ENCODE data around the gene TCEA2.

TCEA2 gene

GRCh38 chr20:64062596-64063388 lies at the start of gene TCEA2:
Gene TCEA2 (plus strand): TSS chr20:64063198. CDS start chr20:64063313, 115 bp downstream.
- DNase-seq = peak; percentile 96

DNA sequence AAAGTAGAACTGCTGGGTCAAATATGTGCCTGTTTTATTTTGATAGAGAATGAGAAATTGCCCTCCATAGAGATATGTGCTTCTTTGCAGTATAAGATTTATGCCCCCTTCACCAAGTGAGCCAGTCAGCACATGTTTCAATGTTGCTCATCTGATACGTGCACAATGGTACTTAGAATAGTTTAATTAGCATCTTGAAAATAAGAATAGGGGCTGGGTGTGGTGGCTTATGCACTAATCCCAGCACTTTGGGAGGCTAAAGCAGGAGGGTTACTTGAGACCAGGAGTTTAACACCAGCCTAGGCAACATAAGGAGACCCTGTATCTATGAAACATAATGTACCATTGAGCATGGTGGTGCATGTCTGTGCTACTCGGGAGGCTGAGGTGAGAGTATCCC lies 47.4 kb upstream of the TCEA2 start:
- no peak for DNase-seq

GRCh38 chr20:64021124-64021975 lies 41.6 kb upstream of the TCEA2 start:
- DNase-seq = no peak

DNA sequence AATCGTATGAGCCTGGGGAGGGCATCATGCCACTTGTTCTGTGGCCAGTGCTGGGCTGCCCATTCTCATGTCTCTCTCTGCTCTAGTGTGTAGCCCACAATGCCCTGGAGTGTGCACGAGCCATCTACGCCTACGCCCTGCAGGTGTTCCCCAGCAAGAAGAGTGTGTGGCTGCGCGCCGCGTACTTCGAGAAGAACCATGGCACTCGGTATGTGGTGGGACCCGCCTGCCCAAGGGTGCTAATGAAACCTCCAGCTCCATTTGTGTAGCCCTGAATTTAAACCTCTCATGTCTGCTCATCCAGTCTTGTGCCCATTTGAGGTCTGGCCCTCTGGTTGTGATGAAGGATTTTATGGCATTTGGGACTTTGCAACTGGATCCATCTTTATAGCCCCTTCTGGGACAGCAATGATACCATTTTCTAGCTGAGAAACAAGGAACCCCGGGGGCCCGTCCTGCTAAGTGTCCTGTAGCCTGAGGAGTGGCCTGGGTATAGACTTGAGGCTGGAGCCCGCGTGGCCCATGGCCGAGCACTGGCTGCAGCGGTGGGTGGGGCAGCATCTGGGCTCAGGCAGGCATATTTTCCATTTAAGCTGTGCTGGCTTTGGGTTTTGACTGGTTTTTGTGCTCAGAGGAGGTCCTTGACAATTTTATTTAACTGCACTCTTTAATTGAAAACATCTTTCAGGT lies 40.2 kb upstream of the TCEA2 start:
- DNase-seq = no peak

GRCh38 chr20:64023361-64024140 lies 39.4 kb upstream of the TCEA2 start:
- DNase-seq = no peak

DNA sequence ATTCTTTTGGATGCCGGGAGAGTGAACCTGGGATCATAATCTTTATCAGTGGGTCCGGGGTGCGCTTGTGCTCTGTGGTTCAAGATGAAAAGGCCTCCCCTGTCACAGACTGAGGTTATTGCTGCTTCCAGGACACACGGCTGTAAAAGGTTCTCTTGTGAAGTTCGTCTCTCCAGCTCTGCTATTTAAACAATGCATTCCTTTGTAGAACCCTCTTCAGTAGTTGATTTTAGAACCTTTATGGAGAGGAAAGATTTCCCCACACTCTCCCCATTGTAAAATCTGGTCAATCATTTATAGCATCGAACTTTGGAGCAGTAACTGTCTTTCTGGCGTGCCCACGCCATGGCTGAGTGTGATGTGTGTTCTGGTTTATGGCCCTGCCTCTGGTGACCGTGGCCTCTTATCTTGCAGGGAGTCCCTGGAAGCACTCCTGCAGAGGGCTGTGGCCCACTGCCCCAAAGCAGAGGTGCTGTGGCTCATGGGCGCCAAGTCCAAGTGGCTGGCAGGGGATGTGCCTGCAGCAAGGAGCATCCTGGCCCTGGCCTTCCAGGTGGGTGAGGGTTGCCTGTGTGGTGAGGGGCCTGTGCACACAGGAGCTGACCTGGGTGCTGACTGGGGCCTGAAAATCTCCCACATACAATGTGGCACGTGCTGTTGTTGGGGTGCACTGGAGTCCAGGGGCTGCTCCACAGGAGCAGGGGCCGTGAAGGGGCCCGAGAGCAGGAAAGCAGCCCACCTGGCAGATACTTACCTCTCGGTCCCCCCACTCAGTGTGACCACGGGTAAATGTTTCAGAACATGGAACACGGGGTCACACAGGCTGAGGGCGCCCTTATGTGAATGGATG lies 38.6 kb upstream of the TCEA2 start:
- DNase-seq = no peak

DNA sequence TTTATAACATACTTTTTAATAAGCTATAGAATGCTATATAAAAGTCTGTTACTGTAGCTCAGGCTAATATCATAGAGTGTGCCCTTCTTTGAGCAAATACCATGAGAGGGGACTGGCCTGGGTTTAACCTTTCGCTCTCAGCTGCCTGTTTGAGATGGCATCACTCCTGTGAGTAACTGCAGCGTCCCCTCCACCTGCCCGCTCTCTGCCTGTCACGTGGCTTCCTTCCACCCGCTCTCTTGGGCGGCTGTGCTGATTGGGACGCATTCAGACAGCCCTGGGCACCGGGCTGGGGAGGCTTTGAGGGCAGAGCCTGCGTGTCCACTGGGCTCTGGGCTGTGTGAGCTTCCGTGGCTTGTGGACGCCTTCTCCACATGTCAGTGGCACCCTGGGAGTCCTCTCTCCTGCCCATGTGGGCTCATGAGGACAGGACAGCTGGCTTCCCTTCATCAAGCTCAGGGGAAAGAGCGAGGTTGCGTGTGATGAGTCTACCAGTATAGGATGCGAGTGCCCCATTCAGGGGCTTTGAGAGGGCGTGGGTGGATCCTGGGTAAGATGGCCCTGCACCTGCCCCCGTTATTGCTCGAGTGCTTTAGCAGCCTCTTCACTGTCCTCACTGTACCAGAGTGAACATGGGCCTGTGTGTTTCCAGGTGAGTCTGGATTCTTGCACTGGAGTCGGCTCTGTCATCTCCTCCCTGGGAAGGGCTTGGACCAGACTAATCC lies 37.7 kb upstream of the TCEA2 start:
- DNase-seq = no peak

DNA sequence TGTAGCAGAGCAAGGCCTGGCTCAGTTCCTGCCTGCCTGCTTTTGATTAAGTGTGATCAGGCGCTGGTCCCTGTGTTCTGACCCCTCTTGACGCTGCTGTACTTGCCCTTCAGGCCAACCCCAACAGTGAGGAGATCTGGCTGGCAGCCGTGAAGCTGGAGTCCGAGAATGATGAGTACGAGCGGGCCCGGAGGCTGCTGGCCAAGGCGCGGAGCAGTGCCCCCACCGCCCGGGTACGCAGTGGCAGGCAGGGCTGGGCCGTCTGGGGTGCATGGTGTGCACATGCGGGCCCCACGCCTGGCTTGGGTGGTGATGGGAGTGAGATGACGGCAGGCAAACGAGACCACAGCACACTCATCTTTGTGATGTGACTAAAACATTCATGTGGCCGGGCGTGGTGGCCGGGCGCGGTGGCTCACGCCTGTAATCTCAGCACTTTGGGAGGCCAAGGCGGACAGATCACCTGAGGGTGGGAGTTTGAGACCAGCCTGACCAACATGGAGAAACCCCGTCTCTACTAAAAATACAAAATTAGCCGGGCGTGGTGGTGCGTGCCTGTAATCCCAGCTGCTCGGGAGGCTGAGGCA lies 37.1 kb upstream of the TCEA2 start:
- DNase-seq = no peak

GRCh38 chr20:64027981-64028685 lies 34.9 kb upstream of the TCEA2 start:
- no peak for DNase-seq

GRCh38 chr20:64029293-64030117 lies 33.5 kb upstream of the TCEA2 start:
- no peak for DNase-seq

- DNase-seq = no peak
Observed at GRCh38 chr20:64030371-64031134, 32.4 kb upstream of the TCEA2 start.

DNA sequence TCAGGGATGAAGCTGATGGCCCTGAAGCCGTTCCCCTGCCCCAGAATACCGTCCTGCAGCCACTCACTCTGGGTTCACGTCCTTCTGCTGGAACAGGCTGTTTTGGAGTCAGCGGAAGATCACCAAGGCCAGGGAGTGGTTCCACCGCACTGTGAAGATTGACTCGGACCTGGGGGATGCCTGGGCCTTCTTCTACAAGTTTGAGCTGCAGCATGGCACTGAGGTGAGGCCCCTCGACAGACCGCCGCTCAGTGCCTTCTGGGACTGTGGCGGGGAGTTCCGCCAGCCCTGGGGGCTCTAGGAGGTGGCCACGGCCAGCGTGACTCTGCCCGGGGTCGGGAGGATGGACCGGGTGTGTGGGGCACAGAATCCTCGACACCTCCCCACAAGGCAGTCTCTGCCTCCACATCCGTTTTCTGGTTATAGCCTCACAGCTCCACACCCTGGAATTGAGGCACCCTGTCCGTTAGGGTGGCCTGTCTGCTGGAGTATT lies 31.1 kb upstream of the TCEA2 start:
- DNase-seq = no peak

- no peak for DNase-seq
Observed at GRCh38 chr20:64032706-64033624, 30.0 kb upstream of the TCEA2 start.

- no peak for DNase-seq
Observed at GRCh38 chr20:64033981-64034493, 29.0 kb upstream of the TCEA2 start.

DNA sequence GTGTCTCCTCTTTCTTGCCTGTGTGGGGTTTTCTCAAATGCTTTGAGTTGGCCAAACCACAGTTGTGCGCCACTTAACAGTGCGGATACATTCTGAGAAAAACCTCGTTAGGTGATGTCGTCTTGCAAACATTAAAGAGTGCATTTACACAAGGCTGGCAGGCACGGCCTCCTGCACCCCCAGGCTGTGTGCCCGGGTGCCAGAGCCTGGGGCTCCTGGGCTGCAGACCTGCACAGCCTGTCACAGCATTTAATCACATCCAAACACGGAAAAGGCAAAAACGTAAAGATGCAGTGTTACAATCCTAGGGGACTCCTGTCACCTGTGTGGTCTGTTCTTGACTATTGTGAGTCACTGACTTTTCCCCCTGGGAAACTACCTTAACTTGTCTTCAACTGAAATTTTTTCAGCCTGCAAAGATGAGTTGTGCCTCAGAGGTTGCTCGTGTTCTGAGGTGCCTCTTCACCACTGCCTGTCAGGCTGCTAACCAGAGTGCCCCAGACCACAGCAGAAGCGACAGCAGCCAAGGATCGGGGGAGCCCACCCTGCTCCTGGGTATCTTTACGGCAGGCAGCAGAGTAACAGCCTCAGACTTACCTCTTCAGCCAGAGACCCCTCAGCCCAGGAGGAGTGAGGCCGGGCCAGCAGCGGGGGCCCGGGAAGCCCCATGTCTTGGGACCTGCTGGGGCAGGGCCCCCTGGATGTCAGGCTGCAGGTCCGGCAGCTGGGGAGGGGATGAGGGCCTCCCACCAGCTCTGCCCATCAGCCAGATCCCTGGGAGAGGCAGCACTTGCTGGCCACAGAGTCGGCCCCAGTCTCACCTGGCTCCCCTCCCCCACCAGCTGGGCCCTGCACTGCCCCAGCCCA lies 27.7 kb upstream of the TCEA2 start:
- DNase-seq = no peak

DNA sequence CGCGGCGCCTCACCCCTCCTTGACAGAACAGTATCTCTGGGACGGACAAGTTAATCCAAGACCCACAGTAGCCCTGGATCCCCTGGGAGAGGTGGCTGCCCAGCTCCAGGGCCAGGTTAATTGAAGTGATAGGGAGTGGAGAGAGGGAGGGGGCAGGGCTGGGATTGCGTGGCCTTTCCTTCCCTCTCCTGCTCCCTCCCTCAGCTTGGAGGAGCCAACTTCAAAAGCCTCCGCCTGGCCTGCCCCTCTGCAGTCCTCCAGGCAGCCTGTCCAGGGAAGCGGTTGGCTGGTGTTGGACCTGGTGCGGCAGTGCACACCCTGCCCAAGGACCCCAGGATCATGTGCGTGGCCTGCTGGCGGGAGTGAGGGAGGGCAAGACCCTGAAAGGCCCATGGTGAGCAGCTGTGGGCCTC lies 27.1 kb upstream of the TCEA2 start, which contains the start of gene C20orf204:
Gene C20orf204 (plus strand): TSS at position 250 of the 413 bp plus-strand sequence. CDS start 142 bp downstream, at position 392.
- DNase-seq = no peak
